ENCODE results near the gene MYBBP1A.

MYBBP1A gene

GRCh38 chr17:4499431-4500190 lies 55.6 kb downstream of the MYBBP1A start:
- DNase-seq (ENCODE audit: low read depth): no peak

DNA sequence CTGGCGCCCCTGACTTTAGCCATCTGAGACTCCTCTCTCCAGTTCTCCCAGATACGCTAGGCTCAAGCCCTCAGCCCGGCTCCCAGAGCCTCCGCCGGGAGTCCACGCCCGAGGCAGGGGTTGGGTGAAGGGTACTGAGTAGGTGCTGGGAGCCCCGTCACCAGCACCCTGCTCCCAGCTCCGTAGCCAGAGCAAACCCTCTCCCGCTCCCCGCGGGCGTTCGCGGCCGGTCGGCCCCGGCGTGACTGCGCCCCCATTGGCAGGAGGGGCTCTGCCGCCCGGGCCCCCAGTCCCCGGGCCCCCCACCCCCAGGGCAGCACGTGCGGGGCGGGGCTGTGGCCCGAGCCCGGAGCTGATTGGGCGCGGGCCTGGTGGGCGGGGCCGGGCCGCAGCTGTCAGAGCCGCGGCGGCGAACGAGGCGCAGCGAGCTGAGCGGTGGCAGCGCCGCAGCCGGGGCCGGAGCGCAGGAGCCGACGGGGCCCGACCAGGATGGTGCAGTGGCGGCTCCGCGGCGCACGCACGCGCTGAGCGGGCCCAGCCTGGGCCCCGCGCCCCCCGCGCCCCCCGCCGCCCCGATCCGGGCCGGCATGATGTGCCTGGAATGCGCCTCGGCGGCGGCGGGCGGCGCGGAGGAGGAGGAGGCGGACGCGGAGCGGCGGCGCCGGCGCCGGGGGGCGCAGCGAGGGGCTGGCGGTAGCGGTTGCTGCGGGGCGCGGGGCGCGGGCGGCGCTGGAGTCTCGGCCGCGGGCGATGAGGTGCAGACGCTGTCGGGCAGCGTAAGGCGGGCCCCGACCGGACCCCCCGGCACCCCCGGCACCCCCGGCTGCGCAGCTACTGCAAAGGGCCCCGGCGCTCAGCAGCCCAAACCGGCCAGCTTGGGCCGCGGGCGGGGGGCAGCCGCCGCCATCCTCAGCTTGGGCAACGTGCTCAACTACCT lies 56.5 kb downstream of the MYBBP1A start, which contains the start of gene SPNS2:
SPNS2 (plus strand) TSS at position 421 of the 937 bp plus-strand sequence; CDS start at position 588, 167 bp downstream.
- DNase-seq (ENCODE audit: low read depth): peak; percentile 54

DNA sequence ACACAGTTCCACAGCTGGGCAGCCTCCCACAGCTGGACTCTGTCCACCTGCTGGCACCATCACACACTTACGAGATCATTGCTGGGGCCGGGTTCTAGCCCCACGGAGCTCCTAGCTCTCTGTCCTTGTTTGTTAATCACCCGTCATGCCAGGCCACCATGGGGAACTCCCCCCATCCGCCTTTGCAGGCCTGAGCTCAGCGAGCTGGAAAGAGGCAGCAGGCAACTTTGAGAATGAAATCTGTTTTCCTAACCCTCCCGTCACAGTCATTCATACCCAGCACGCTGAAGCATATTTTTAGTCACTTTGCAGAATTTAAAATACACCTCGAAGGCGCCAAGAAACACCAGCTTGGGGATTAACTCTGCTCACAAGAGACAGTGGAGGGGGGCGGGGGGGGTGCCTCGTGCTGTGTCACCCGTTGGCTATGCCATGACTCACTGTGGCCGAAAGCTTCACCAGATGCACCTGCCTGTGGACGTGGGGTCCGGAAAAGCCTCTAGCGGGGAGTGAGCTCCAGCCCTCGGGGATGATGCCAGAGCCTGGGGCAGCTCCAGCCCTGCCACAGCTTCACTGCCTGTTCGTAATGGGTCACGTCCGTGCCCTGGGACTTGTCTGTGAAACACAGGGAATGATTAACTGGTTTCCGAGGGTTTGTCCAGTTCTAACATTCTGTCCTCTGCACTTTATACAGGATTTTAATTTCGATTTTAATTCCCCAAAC lies 57.9 kb downstream of the MYBBP1A start:
- no peak for DNase-seq (ENCODE audit: low read depth)

- DNase-seq (ENCODE audit: low read depth): no peak
These were observed 62.2 kb downstream of the MYBBP1A start for GRCh38 chr17:4492721-4493561.

DNA sequence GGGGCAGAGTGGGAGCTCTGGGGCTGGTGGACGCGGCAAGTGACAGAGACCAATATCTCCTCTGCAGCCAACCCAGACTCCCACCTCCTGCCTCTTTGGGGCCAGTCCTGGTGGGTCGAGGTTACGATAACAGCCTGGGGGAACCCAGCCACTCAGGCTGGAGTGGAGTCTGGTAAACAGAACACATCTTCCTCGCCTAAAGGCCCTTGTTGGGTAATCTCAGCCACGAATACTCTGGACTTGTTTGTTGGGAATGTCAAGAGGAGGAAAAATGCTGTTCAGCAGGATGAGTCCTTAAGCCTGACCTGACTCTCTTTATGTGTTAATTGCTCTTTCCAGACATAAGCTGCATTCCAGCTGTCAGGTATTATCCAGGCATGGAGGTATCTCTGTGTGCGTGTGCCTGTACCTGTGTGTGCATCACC lies 64.5 kb downstream of the MYBBP1A start:
- DNase-seq (ENCODE audit: low read depth): no peak

DNA sequence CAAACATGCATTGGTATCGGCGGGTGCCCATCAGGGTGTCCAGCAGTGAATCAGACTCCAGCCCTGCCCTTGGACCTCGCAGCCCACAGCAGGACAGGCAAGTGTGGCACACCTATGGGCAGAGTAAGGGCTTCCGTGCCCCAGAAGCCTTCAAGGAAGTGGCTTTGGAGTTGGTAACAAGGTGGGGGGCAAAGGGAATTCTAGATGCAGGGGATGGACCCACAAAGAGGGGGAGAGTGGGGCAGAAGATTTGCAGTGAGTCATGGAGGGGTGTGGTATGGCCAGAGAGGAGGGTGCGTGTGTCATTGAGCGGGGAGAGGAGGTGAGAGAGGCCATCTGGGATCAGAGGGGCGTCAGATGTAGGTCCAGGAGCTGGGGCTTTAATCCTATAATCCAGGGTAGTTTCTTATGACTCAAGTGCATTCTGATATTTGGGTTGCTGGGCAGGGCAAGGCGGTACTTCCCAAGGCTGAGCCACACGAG lies 65.0 kb downstream of the MYBBP1A start:
- no peak for DNase-seq (ENCODE audit: low read depth)

DNA sequence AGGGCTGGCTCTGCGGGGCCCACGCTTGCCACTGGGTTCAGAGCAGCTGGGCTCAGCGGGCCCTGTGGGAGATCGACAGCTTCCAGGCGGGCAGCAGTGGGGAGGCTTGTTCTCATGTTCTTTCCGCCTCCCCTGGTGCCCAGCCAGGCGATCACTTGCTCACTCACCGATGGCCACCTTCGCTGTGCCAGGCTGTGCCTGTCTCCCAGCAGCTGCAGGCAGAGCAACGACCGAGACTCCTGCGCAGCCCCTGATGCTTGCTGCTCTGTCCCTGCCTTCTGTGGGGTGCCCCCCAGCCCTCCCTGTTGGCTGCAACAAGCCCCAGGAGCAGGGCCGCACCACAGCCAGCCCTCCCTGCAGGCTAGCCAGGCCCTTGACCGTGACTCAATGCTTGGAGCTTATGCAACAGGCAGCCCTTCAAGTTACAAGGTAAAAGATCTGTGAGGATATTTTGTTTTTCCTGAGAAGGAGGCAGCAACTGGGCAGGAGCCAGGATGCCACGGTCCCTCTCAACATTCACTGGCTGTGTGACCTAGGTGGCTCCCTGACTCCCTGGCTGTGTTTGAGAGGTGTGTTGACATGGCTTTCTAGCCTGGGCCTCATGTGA lies 66.1 kb downstream of the MYBBP1A start:
- DNase-seq (ENCODE audit: low read depth): no peak

Data from activated T-cell treated with anti-CD3 and anti-CD28 coated beads for 24 hours (primary cell).